Activated CD8-positive, alpha-beta memory T cell treated with anti-CD3 and anti-CD28 coated beads for 36 hours (primary cell): Measurements from ENCODE around the gene GNB1. TPM values are rescaled to one million over a fixed set of nuclear protein-coding genes. Genes with fewer than 3 reads are reported as not detected.

Experiments
- CTCF ChIA-PET: fragments of 350-600 bp; sonication (Branson Sonifier 250); formaldehyde crosslinking; loops from one replicate; lab custom pipeline; 2021; ENCODE audit warnings: antibody characterized with exemption; lab: Charles Lee
- POLR2A ChIA-PET: fragments of 350-600 bp; sonication (Branson Sonifier 250); formaldehyde crosslinking; loops from one replicate; lab custom pipeline; 2021; ENCODE audit warnings: antibody characterized with exemption; lab: Charles Lee
- total RNA-seq, 2 experiments: library from RNA; stranded (reverse); gene quantifications; one replicate each; pipeline ENCODE4 v1.2.3, GENCODE V29; 2021

Gene GNB1
- total RNA-seq, 2 experiments from 2014 or later = 420 to 435 TPM

DNA sequence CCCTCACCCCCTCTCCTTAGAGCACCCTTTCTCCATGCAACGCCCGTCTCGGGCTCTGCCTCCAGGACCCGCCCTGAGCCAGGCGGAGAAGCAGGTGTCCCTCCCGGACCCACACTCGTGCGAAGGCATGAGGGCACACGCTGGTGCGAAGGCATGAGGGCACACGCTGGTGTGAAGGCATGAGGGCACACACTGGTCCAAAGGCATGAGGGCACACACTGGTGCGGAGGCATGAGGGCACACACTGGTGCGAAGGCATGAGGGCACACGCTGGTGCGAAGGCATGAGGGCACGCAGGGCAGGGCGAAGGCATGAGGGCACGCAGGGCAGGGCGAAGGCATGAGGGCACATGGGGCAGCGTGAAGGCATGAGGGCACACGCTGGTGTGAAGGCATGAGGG lies 34.0 kb upstream of the GNB1 start:
- ChIA-PET CTCF (no interaction called here), POLR2A (no interaction called here)

- CTCF ChIA-PET = no interaction called here
- POLR2A ChIA-PET = no interaction called here
Measured at GRCh38 chr1:1924386-1924785, 33.5 kb upstream of the GNB1 start.

DNA sequence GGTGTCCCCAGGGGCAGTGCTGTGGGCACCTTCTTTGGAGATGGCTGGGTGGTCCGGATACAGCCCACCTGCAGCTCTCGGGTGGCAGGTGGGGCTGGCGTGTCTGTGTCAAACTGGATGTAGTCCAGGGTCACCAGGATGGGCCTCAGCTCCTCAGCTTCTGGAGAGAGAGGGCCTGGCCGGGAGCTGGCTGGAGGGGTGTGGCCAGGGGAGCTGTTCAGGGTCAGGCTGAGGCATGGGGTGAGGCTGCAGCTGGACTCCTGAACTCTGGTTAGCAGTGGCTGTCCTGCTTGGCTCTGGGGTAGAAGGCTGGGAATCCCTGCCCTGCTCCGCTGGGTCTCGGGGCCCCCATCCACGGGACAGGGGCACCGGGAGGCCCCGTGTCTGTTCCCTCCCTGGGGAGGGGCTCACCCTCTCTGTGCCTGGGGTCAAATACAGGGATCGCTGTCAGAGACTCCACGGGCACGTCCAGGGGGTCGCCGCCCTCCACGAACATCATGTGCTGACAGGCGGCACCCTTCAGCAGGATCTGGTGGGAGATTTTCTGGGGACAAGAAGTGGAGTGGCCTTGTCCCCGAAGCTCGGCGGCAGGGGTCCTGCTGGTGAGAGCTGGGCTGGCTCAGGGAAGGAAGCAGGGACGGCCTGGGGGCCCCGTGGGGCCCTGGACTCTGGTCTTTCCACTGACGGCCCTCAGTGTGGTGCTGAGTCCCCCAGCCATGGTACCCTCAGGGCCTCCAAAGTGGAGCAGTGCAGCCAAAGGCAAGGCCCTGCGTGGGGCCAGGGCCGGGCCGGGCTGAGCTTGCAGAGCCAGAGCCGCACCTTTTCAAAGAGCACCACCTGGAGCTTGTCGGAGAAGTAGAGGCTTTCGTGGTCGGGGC lies 32.3 kb upstream of the GNB1 start:
- ChIA-PET POLR2A (no interaction called here), CTCF (no interaction called here)

- POLR2A ChIA-PET = no interaction called here
- CTCF ChIA-PET = no interaction called here
Measured at GRCh38 chr1:1922702-1922955, 31.7 kb upstream of the GNB1 start.

GRCh38 chr1:1921901-1922701 lies 31.2 kb upstream of the GNB1 start:
- CTCF ChIA-PET = no interaction called here
- POLR2A ChIA-PET = no interaction called here

GRCh38 chr1:1921459-1921862 lies 30.6 kb upstream of the GNB1 start:
- CTCF ChIA-PET = interaction anchor here (0.6 to 1.1 kb wide), 2 partner anchors 123 to 334 kb away, joined by 3 to 5 read pairs; no protein-coding TSS in a partner anchor
- POLR2A ChIA-PET = no interaction called here

GRCh38 chr1:1920608-1921458 lies 29.9 kb upstream of the GNB1 start:
- ChIA-PET POLR2A (no interaction called here), CTCF (interaction anchor here (0.6 to 1.1 kb wide), 2 partner anchors 124 to 333 kb away, joined by 3 to 5 read pairs; no protein-coding TSS in a partner anchor)

- ChIA-PET POLR2A (interaction anchor here (0.6 to 1.0 kb wide), 2 partner anchors 11 to 290 kb away, joined by 3 read pairs; no protein-coding TSS in a partner anchor), CTCF (interaction anchor here (1.1 kb wide), 1 partner anchor 124 kb away, joined by 5 read pairs; no protein-coding TSS in a partner anchor)
Measured at GRCh38 chr1:1920057-1920607, 29.2 kb upstream of the GNB1 start.

DNA sequence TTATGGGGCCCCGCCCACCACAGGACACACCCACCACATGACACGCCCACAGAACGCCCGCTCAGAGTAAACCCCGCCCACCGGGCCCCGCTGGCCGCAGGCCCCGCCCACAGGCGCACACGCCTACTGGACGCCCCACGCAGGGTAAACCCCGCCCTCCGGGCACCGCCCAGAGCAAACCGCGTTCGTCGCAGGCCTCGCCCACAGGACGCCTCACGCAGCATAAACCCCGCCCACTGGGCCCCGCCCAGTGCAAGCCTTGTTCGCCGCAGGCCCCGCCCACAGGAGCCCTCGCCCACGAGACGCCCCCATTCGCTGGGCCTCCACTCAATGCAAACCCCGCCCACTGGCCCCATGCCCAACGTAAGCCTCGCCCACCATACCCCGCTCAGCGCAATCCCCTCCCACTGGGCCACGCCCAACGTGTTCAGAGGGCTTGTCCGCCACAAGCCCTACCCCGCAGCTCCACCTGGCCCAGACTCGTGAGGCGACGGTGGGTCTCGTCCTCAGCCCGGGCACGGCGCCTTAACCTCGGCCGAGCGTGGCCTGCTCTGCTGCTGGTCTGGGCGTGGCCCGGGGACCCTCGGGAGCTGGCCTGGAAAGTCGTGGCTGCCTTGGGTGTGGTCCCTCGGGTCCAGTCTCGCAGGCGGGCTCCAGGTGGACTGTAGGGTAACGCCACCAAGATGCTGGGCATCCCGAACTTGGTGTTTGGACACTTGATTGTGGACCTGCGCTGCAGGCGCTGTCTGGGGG lies 28.6 kb upstream of the GNB1 start:
- CTCF ChIA-PET = no interaction called here
- POLR2A ChIA-PET = interaction anchor here (0.6 to 1.0 kb wide), 2 partner anchors 10 to 289 kb away, joined by 3 read pairs; no protein-coding TSS in a partner anchor

DNA sequence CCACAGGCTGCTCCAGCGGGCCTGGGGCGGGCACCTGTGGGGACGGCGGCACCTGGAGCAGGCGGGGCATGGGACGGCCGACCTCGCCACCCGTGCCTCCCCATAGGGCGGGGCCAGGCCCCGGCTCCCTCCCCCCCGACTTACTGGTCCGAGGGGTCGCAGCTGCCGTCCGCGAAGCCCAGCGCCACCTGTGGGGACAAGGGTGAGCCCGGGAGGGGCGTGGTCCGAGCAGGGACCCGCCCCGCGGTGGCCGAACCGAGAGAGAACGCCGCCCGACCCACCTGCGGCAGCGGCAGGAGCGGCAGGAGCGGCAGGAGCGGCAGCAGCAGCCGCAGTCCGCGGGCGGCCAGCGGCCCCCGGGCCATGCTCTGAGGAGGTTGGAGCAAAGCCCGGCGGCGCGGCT lies 28.0 kb upstream of the GNB1 start, which contains the start of gene TMEM52:
TMEM52 (minus strand) TSS at position 379 of the 403 bp plus-strand sequence; CDS start at position 365, 14 bp downstream.
- ChIA-PET POLR2A (interaction anchor here (1.0 kb wide), 1 partner anchor 9 kb away, joined by 3 read pairs; no protein-coding TSS in a partner anchor), CTCF (interaction anchor here (0.6 kb wide), 1 partner anchor 10 kb away, joined by 3 read pairs; no protein-coding TSS in a partner anchor)

- CTCF ChIA-PET = interaction anchor here (0.6 to 0.8 kb wide), 2 partner anchors 9 kb away, joined by 3 to 5 read pairs; no protein-coding TSS in a partner anchor
Measured at GRCh38 chr1:1917995-1918900, 27.4 kb upstream of the GNB1 start.

DNA sequence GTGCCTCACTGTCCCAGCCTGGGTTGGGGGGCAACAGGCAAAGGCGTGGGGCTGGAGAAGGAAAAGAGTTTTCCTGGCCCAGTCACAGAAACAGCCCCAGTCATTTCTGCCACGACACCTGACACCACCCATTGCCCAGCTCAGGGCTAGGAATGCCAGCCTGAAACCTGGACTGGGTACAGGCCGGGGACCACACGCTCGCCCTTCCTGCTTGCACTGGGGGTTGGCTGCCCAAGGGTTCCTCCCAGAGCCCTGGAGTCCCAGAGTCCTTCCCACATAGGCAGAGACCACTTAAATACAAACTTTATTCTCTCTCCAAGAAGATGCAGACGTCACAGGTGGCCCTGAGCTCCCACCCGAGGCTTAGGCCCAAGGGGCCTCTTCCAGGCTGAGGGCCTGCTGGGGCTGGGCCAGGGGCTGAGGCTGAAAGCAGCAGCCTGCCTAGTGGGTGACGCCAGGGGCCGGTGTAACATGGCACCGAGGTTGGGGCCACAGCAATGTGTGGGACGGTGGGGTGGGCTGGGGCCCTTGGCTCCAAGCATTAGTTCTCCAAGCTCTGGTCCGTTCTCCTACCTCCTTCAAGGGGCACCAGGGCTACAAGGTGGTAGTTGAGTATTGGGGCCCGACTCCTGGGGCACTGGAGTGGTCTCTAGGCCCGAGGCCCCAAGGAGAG lies 26.6 kb upstream of the GNB1 start:
- CTCF ChIA-PET = interaction anchor here (0.8 kb wide), 1 partner anchor 8 kb away, joined by 5 read pairs; no protein-coding TSS in a partner anchor
- POLR2A ChIA-PET = no interaction called here

More at GRCh38 chr1:1917995-1918900, 27.4 kb upstream of the GNB1 start:
- POLR2A ChIA-PET = interaction anchor here (0.5 kb wide), 1 partner anchor 9 kb away, joined by 3 read pairs; no protein-coding TSS in a partner anchor

GRCh38 chr1:1916851-1917251 lies 26.0 kb upstream of the GNB1 start:
- CTCF ChIA-PET = no interaction called here
- POLR2A ChIA-PET = no interaction called here

- POLR2A ChIA-PET = interaction anchor here (0.7 kb wide), 1 partner anchor 70 kb away, joined by 4 read pairs; no protein-coding TSS in a partner anchor
- CTCF ChIA-PET = interaction anchor here (1.7 kb wide), 1 partner anchor 11 kb away, joined by 5 read pairs; no protein-coding TSS in a partner anchor
Measured at GRCh38 chr1:1915911-1916840, 25.3 kb upstream of the GNB1 start.
